Progenitor cell of endocrine pancreas (in vitro differentiated cells): ENCODE results near the gene NEMF. TPM values are rescaled to one million over a fixed set of nuclear protein-coding genes. Genes with fewer than 3 reads are reported as not detected.

ENCODE experiments used
- DNase-seq: peaks from one replicate; pipeline ENCODE4 v3.0.0; 2021; ENCODE audit warnings: low spot score; ENCODE audit not compliant: unreplicated experiment
- H3K27ac Mint-ChIP-seq: 2 replicates; pipeline ENCODE4 v1.8.0; 2021; ENCODE audit warnings: mild to moderate bottlenecking, moderate library complexity, mixed read lengths
- H3K27me3 Mint-ChIP-seq: 2 replicates; pipeline ENCODE4 v1.8.0; 2021; ENCODE audit warnings: mixed read lengths
- H3K36me3 Mint-ChIP-seq: 2 replicates; pipeline ENCODE4 v1.8.0; 2022; ENCODE audit warnings: mixed read lengths; ENCODE audit not compliant: insufficient read depth
- H3K4me1 Mint-ChIP-seq: 2 replicates; pipeline ENCODE4 v1.8.0; 2021; ENCODE audit warnings: low read depth, mixed read lengths
- H3K4me3 Mint-ChIP-seq: 2 replicates; pipeline ENCODE4 v1.8.0; 2021; ENCODE audit warnings: low read depth, mild to moderate bottlenecking, moderate library complexity, mixed read lengths
- H3K9me3 Mint-ChIP-seq: 2 replicates; pipeline ENCODE4 v1.8.0; 2021; ENCODE audit warnings: low read depth, mixed read lengths
- total RNA-seq: library from RNA; stranded (reverse); gene quantifications from 2 replicates; pipeline ENCODE4 v1.2.1, GENCODE V29; 2021
- TF ChIP-seq, protein P1 (sequence below): fragments of 200-600 bp; sonication (generic); IDR thresholded peaks from one replicate; pipeline ENCODE4 v1.5.0; 2021; ENCODE audit warnings: antibody characterized with exemption, mild to moderate bottlenecking; ENCODE audit not compliant: unreplicated experiment

NEMF gene
- total RNA-seq, 1 donor from 2014 or later, result 86.1 TPM

DNA sequence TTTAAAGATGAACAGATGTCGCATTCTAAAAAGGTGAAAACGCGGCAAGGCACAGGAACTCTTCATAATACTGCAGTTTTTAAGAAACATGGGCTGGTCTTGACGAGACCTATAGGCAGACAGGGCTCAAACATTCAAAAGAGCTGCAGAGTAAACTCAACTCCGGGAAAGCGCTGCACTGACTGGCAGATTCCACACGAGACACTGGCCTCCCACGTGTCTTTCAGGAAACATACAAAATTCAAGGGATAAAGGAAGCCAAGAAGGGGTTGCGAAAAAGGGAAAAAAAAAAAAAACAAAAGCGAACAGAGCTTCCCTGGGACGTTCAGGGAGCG, 39.7 kb upstream of the NEMF start:
- TF ChIP-seq, protein P1, sequence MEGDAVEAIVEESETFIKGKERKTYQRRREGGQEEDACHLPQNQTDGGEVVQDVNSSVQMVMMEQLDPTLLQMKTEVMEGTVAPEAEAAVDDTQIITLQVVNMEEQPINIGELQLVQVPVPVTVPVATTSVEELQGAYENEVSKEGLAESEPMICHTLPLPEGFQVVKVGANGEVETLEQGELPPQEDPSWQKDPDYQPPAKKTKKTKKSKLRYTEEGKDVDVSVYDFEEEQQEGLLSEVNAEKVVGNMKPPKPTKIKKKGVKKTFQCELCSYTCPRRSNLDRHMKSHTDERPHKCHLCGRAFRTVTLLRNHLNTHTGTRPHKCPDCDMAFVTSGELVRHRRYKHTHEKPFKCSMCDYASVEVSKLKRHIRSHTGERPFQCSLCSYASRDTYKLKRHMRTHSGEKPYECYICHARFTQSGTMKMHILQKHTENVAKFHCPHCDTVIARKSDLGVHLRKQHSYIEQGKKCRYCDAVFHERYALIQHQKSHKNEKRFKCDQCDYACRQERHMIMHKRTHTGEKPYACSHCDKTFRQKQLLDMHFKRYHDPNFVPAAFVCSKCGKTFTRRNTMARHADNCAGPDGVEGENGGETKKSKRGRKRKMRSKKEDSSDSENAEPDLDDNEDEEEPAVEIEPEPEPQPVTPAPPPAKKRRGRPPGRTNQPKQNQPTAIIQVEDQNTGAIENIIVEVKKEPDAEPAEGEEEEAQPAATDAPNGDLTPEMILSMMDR, result no peak
- H3K36me3 Mint-ChIP-seq, result peaks cover 11% of the 10 kb centered on the region

DNA sequence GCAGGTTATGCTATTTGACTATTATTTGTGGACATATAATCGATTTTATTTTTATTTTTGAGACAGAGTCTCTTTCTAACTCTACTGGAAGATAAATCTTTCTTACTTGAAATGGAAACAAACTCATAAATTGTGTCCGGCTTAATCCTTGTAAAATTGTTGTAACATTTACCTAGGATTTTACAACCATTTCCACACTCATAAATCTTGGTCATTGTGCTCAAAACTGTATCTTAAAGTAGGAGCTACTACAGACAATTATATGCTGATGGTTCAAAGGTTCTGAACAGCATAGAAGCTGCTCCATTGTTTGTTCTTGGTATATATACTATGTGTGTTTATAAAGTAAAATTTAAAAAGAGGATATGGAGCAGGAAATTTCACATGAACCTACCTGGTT, 35.7 kb upstream of the NEMF start:
- Mint-ChIP-seq H3K27me3 (no peaks in the 10 kb centered on the region), H3K36me3 (no peaks in the 10 kb centered on the region), H3K9me3 (no peaks in the 10 kb centered on the region), H3K4me3 (no peak overlapping the region), H3K27ac (no peak overlapping the region), H3K4me1 (peaks cover 1% of the 10 kb centered on the region)
- TF ChIP-seq, protein P1, result no peak
- no peak for DNase-seq

More for the DNA sequence above, 39.7 kb upstream of the NEMF start:
- peak overlapping the region; percentile 99 for H3K27ac Mint-ChIP-seq
- H3K4me3 Mint-ChIP-seq, result peak overlapping the region; percentile 88
- no peaks in the 10 kb centered on the region for H3K9me3 Mint-ChIP-seq
- no peaks in the 10 kb centered on the region for H3K27me3 Mint-ChIP-seq
- no peak for DNase-seq
- H3K4me1 Mint-ChIP-seq, result peaks cover 27% of the 10 kb centered on the region

DNA sequence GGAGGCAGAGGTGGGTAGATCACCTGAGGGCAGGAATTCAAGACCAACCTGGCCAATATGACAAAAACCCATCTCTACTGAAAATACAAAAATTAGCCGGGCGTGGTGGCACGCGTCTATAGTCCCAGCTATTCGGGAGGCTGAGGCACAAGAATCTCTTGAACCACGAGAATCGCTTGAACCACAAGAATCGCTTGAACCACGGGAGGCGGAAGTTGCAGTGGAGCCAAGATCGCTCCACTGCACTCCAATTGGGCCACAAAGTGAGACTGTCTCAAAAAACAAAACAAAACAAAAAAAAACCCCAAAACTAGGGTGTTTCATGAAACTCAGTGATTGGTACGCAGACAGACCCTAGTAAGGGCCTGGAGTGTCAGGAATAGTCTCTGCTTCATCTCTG, 33.9 kb upstream of the NEMF start:
- TF ChIP-seq, protein P1, result no peak
- H3K27me3 Mint-ChIP-seq, result no peaks in the 10 kb centered on the region
- no peaks in the 10 kb centered on the region for H3K9me3 Mint-ChIP-seq
- H3K4me3 Mint-ChIP-seq, result no peak overlapping the region
- H3K4me1 Mint-ChIP-seq, result no peaks in the 10 kb centered on the region
- no peak for DNase-seq
- H3K36me3 Mint-ChIP-seq, result no peaks in the 10 kb centered on the region
- no peak overlapping the region for H3K27ac Mint-ChIP-seq

DNA sequence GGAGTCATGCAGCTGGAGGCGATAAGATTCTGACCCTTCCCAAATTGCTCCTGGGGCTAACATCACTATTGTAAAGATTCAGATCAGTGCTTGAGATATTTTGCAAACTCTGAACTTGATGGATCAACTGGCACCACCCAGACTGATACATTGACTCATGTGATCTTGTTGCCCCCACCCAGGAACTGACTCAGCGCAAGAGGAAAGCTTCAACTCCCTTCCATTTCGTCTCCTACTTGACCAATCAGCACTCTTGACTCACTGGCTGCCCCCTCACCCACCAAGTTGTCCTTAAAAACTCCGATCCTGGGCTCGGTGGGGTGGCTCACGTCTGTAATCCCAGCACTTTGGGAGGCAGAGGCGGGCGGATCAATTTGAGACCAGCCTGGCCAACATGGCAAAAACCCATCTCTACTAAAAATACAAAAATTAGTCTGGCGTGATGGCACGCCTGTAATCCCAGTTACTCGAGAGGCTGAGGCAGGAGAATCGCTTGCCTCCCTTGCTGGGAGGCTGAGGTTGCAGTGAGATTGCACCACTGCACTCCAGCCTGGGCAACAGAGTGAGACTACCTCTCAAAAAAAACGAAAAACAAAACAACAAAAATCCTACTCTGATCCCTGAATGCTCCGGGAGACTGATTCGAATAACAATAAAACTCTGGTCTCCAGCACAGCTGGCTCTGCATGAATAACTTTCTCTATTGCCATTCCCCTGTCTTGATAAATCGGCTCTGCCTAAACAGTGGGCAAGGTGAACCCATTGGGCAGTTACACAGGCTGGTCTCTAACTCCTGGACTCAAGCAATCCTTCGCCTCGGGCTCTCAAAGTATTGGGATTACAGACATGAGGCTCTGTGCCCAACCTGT, 30.5 kb upstream of the NEMF start:
- no peak for DNase-seq
- Mint-ChIP-seq H3K36me3 (no peaks in the 10 kb centered on the region), H3K9me3 (no peaks in the 10 kb centered on the region), H3K27ac (no peak overlapping the region), H3K4me3 (no peak overlapping the region), H3K27me3 (no peaks in the 10 kb centered on the region), H3K4me1 (peaks cover 4% of the 10 kb centered on the region)
- TF ChIP-seq, protein P1, result no peak

DNA sequence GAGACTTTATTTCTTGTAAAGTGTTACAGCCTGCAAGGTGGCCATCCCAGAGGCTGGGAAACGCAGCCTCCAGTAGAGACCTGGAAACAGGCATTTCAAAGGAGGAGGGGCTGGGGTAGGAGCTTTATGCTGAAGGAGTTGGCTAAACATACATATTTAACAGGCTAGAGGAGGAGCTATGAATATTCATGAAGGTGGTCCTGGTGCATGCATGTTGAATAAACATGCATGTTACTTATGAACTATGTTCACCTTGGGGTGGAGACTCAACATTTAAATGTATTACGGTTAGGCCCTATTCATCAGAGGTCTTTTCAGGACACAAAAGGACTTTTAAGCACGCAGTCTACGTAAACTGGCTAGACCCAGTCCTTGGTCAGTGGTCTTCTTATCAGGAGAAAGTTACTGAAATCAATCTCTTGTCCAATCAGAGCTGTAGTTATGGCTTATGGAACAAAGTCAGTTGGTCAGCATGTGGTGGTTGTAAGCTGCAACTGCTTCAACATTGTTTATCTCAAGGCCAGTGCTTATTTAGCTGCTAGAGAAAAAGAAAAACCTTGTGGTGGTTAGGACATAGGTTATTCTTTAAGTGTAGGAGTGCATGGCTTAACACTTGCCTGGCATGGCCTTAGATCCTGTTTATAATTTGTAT, 28.9 kb upstream of the NEMF start:
- Mint-ChIP-seq H3K9me3 (no peaks in the 10 kb centered on the region), H3K4me3 (no peak overlapping the region), H3K36me3 (no peaks in the 10 kb centered on the region), H3K27ac (no peak overlapping the region), H3K4me1 (peaks cover 4% of the 10 kb centered on the region), H3K27me3 (no peaks in the 10 kb centered on the region)
- DNase-seq, result no peak
- TF ChIP-seq, protein P1, result no peak
